ENCODE results near the gene LMCD1. TPM values are rescaled to one million over a fixed set of nuclear protein-coding genes. Genes with fewer than 3 reads are reported as not detected.

Gene LMCD1
- total and polyA plus RNA-seq, 12 donors = 18.6 to 459 (median 45.7) TPM

DNA sequence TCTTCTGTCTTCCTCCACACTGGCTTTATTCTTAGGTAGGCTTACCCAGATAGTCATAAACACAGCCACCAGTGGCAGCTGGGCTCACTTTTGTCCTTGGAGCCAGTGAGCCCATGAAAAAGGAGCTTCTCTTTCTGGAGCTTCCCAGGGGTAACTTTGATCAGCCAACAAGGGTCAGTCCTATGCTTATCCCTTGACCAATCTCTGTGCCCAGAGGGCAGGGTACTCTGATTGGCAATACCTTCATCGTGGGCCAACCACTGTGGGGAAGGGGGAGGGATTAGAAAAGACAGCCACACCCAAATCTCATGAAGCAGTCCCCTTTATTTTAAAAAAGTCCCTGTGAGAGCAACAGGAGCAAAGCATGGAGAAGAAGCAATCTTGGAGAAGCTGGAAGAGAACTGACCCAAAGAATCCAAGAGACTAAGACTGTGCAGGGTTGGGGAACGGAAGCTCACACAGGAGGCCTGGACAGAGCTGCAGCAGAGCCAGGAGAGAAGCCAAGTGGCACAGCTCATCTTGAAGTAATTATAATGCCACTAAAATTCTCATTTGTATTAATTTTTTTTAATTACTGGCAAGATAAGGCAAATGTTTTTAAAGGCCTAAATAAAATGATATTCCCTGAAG lies 72.5 kb downstream of the LMCD1 start:
- peak in 4 of 8 donors; percentile 31 to 62 (median 51) for ATAC-seq
- 76 to 79% methylated on average over 2 of the region's 2 CpGs for WGBS, 2 donors
- Histone ChIP-seq H3K9me3 (peaks cover 0 to 13% (median 0%) of the 10 kb centered on the region in 11 donors), H3K36me3 (peaks cover 0 to 64% (median 3%) of the 10 kb centered on the region in 9 donors), H3K27me3 (no peaks in the 10 kb centered on the region), H3K4me1 (peaks cover 0 to 60% (median 42%) of the 10 kb centered on the region in 9 donors), H3K4me3 (no peak overlapping the region), H3K27ac (peak overlapping the region in 7 of 10 donors; percentile 29 to 74 (median 48))
- DNase-seq = no peak
- no peak for TF ChIP-seq CTCF (IDR thresholded peaks at IDR 0.05)
- intact Hi-C loops (cut with DNase I) = loop anchor here in 1 of 10 donors (5.0 kb wide), 1 partner anchor 72 kb away; the partner anchor contains the start of gene LMCD1

DNA sequence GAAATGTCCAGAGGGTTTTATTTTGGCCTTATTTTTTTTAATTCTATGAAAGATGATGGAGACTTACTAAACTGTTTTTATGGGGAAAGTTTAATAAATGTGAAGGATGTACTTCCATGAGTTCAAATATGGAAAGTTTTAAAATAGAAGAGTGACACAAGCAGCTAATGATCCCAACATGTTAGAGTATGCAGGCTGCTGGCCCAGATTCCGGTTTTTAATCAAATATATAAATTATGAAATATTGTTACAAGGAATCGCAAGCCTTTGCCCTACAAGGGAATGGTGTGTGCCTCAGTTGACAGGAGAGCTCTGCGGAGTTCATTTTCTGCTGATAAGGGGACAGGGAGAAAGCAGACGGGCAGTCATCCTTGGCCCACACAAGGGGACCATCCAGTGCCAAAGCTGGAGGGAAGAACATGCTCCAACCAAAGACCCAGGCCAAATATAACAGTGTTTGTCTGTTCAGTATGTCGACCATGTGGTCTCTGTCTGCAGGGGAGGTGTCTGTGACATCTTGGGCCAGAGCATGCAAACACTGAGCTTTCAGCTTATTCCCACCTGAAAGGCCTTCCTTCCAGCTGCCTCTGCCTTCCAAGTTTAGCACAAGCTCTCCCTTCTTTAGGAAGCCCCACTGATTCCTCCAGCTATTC lies 73.2 kb downstream of the LMCD1 start:
- Histone ChIP-seq H3K27me3 (no peaks in the 10 kb centered on the region), H3K36me3 (peaks cover 0 to 57% (median 0%) of the 10 kb centered on the region in 9 donors), H3K4me3 (no peak overlapping the region), H3K9me3 (peaks cover 0 to 13% (median 0%) of the 10 kb centered on the region in 11 donors), H3K27ac (peak overlapping the region in 7 of 10 donors; percentile 12 to 74 (median 48)), H3K4me1 (peaks cover 0 to 60% (median 42%) of the 10 kb centered on the region in 9 donors)
- ATAC-seq (peak in 4 of 8 donors; percentile 12 to 78 (median 46)), DNase-seq (no peak)
- intact Hi-C loops (cut with DNase I) = loop anchor here in 1 of 10 donors (5.0 kb wide), 1 partner anchor 72 kb away; the partner anchor contains the start of gene LMCD1
- 50 to 55% methylated on average over 5 of the region's 5 CpGs for WGBS, 2 donors
- TF ChIP-seq CTCF (IDR thresholded peaks at IDR 0.05) = no peak

- peak overlapping the region in 3 of 10 donors; percentile 29 to 74 (median 51) for H3K27ac ChIP-seq
- intact Hi-C loops (cut with DNase I) = no loop called here
- H3K36me3 ChIP-seq = peaks cover 0 to 50% (median 0%) of the 10 kb centered on the region in 9 donors
- H3K4me3 ChIP-seq = no peak overlapping the region
- no peaks in the 10 kb centered on the region for H3K27me3 ChIP-seq
- ATAC-seq (no peak), DNase-seq (no peak)
- peaks cover 0 to 13% (median 0%) of the 10 kb centered on the region in 11 donors for H3K9me3 ChIP-seq
- peaks cover 0 to 60% (median 38%) of the 10 kb centered on the region in 9 donors for H3K4me1 ChIP-seq
- no peak for TF ChIP-seq CTCF (IDR thresholded peaks at IDR 0.05)
- WGBS, 2 donors = 90 to 94% methylated on average over 5 of the region's 5 CpGs
These were observed 73.9 kb downstream of the LMCD1 start for GRCh38 chr3:8575364-8576104.

DNA sequence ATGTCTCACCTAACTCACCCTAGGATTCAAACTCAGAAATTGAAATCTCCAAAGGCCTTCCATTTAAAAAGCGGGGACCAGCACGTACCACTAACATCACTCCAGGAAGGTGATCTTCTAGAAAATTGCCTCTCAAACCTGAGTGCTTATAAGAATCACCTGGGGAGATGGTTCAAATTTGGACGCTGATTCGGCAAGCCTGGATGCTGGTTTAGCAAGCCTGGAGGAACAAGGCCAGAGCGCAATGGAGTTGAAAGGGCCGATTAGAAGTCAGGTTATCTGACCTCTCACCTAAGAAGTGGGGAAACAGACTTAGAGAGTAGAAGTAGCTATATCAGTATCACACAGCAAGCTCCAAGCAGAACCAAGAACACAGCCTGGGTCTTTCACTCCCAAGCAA lies 74.8 kb downstream of the LMCD1 start:
- Histone ChIP-seq H3K27ac (no peak overlapping the region), H3K9me3 (peaks cover 0 to 13% (median 0%) of the 10 kb centered on the region in 11 donors), H3K27me3 (no peaks in the 10 kb centered on the region), H3K4me1 (peaks cover 0 to 51% (median 29%) of the 10 kb centered on the region in 9 donors), H3K36me3 (peaks cover 0 to 44% (median 0%) of the 10 kb centered on the region in 9 donors), H3K4me3 (no peak overlapping the region)
- no peak for TF ChIP-seq CTCF (IDR thresholded peaks at IDR 0.05)
- intact Hi-C loops (cut with DNase I) = no loop called here
- no peak for ATAC-seq
- no peak for DNase-seq
- 82 to 86% methylated on average over 6 of the region's 6 CpGs for WGBS, 2 donors

Measured in heart right ventricle (tissue), 16 donors.